ENCODE measurements around the gene FAM78A.

The FAM78A gene

DNA sequence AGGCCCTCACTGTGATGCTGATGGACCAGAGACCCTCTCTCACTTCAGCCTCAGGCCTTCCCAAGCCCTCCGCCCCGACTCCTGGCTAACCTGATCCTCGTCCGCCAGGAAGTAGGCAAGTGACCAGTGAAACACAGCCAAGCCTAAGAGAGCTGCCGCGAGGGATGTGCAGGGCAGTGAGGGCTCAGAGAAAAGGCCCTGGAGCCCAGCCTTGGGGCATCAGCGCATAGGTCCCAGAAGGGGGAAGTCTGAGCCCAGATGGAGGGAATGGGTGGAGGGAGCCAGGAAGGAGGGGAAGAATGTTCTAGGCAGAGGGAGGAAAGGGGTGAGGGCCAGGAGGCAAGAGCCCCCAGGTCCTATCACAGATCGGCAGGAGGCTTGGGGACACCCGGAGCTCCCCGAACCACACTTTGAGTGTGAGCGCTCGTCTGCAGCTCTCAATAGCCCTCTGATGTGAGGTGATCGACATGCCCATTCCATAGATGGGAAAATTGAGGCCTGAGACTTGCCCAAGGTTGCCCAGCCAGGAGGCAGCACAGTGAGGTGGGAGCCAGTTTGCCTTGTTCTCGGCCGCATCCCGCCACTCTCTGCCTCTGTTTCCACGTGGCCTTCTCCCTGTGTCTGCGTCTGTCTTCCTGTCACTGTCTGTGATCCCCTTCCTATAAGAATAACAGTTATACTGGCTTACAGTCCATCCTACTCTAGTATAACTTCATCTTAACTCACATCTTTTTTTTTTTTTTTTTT is 33.4 kb upstream of the FAM78A start (continued):
- TF ChIP-seq CSRNP3 (CRISPR knock-in tag; IDR thresholded peaks at IDR 0.05), result no peak
- TF ChIP-seq TOX (CRISPR knock-in tag; IDR thresholded peaks at IDR 0.05; ENCODE audit: borderline replicate concordance), result no peak

DNA sequence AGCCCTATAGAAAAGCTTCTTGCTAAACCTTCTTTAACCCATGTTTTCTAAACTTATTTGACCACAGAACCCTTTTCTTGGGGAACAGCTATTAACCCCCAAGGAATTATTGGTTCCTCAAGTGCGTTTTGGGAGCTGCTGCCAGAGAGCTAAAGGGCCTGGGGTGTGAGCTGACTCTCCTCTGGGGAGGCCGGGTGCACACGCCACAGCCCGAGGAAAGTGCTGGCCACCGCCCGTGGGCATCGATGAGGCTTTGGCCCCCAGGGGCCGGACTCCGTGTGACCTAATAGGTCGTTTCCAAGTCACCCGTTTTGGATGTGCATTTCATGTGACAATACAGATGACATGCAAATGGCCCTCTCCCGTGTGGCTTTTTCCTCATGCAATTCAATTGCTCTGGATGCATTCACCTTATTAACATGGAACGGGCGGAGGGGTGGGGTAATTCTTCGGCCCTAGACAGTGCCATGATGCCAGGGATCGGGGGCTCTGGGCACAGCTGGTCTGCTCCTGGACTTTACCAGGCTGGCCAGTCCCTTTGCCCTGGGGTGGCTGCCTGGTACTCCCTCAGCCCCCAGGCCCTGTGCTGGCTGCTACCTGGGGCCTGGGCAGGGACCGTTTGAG is 32.7 kb upstream of the FAM78A start:
- no peak for ATAC-seq
- TF ChIP-seq ZNF70 (CRISPR knock-in tag; IDR thresholded peaks at IDR 0.05) (no peak), CSRNP3 (CRISPR knock-in tag; IDR thresholded peaks at IDR 0.05) (no peak), TCF4 (CRISPR knock-in tag; IDR thresholded peaks at IDR 0.05; ENCODE audit: borderline replicate concordance) (no peak), TOX (CRISPR knock-in tag; IDR thresholded peaks at IDR 0.05; ENCODE audit: borderline replicate concordance) (no peak), CSDC2 (CRISPR knock-in tag; IDR thresholded peaks at IDR 0.05) (no peak), RARB (CRISPR knock-in tag; IDR thresholded peaks at IDR 0.05) (no peak)
- TF ChIP-seq, protein P1, sequence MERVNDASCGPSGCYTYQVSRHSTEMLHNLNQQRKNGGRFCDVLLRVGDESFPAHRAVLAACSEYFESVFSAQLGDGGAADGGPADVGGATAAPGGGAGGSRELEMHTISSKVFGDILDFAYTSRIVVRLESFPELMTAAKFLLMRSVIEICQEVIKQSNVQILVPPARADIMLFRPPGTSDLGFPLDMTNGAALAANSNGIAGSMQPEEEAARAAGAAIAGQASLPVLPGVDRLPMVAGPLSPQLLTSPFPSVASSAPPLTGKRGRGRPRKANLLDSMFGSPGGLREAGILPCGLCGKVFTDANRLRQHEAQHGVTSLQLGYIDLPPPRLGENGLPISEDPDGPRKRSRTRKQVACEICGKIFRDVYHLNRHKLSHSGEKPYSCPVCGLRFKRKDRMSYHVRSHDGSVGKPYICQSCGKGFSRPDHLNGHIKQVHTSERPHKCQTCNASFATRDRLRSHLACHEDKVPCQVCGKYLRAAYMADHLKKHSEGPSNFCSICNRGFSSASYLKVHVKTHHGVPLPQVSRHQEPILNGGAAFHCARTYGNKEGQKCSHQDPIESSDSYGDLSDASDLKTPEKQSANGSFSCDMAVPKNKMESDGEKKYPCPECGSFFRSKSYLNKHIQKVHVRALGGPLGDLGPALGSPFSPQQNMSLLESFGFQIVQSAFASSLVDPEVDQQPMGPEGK (CRISPR knock-in tag; IDR thresholded peaks at IDR 0.05; ENCODE audit: borderline replicate concordance), result no peak

DNA sequence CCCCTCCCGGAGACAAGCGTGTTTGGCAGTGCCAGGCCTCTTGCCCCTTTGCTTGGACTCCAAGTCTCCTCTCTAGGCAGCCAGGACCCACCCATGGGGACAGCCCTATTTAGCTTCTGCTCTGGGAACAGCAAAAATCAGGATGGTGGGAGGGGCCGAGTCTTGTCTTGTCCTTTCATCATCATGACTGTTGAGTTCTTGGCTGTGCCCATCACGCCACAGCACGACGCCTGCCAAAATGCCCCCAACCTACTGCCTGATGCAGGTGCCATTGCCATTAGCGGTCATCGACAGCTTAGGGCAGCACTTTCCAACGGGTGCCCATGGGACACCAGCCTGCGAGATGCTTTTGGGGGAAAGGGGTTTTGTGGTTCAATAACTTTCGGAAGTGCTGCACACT is 32.1 kb upstream of the FAM78A start:
- ATAC-seq, result no peak
- TF ChIP-seq ZC3H10 (CRISPR knock-in tag; IDR thresholded peaks at IDR 0.05), result no peak
- TF ChIP-seq ZNF70 (CRISPR knock-in tag; IDR thresholded peaks at IDR 0.05), result no peak
- TF ChIP-seq POU6F1 (CRISPR knock-in tag; IDR thresholded peaks at IDR 0.05; ENCODE audit: borderline replicate concordance, low read depth), result no peak
- TF ChIP-seq SNAI2 (CRISPR knock-in tag; IDR thresholded peaks at IDR 0.05), result no peak
- TF ChIP-seq ZFP3 (CRISPR knock-in tag; IDR thresholded peaks at IDR 0.05), result no peak
- TF ChIP-seq ZNF565 (CRISPR knock-in tag; conservative IDR thresholded peaks at IDR 0.05; ENCODE audit: low read depth), result no peak
- TF ChIP-seq ESRRG (CRISPR knock-in tag; IDR thresholded peaks at IDR 0.05), result no peak
- no peak for TF ChIP-seq GLIS3 (CRISPR knock-in tag; IDR thresholded peaks at IDR 0.05)
- TF ChIP-seq ARNTL (CRISPR knock-in tag; IDR thresholded peaks at IDR 0.05; ENCODE audit: borderline replicate concordance, low read depth), result no peak
- TF ChIP-seq PPARA (CRISPR knock-in tag; IDR thresholded peaks at IDR 0.05; ENCODE audit: borderline replicate concordance), result no peak
- no peak for TF ChIP-seq CREB5 (CRISPR knock-in tag; IDR thresholded peaks at IDR 0.05; ENCODE audit: low read depth)
- TF ChIP-seq, protein P1 (CRISPR knock-in tag; IDR thresholded peaks at IDR 0.05; ENCODE audit: borderline replicate concordance), result no peak
- TF ChIP-seq ISL1 (CRISPR knock-in tag; IDR thresholded peaks at IDR 0.05), result no peak
- TF ChIP-seq, protein P2, sequence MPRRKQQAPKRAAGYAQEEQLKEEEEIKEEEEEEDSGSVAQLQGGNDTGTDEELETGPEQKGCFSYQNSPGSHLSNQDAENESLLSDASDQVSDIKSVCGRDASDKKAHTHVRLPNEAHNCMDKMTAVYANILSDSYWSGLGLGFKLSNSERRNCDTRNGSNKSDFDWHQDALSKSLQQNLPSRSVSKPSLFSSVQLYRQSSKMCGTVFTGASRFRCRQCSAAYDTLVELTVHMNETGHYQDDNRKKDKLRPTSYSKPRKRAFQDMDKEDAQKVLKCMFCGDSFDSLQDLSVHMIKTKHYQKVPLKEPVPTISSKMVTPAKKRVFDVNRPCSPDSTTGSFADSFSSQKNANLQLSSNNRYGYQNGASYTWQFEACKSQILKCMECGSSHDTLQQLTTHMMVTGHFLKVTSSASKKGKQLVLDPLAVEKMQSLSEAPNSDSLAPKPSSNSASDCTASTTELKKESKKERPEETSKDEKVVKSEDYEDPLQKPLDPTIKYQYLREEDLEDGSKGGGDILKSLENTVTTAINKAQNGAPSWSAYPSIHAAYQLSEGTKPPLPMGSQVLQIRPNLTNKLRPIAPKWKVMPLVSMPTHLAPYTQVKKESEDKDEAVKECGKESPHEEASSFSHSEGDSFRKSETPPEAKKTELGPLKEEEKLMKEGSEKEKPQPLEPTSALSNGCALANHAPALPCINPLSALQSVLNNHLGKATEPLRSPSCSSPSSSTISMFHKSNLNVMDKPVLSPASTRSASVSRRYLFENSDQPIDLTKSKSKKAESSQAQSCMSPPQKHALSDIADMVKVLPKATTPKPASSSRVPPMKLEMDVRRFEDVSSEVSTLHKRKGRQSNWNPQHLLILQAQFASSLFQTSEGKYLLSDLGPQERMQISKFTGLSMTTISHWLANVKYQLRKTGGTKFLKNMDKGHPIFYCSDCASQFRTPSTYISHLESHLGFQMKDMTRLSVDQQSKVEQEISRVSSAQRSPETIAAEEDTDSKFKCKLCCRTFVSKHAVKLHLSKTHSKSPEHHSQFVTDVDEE (CRISPR knock-in tag; IDR thresholded peaks at IDR 0.05), result no peak
- no peak for TF ChIP-seq RARB (CRISPR knock-in tag; IDR thresholded peaks at IDR 0.05)
- no peak for TF ChIP-seq ZFP30 (CRISPR knock-in tag; IDR thresholded peaks at IDR 0.05)
- no peak for TF ChIP-seq ZNF8 (CRISPR knock-in tag; IDR thresholded peaks at IDR 0.05)
- TF ChIP-seq CSRNP3 (CRISPR knock-in tag; IDR thresholded peaks at IDR 0.05), result no peak

Data from SK-N-SH treated with all-trans-retinoic acid at 6 μM for 48 hours (cell line).